Measurements from ENCODE around the gene LHCGR.

DNA sequence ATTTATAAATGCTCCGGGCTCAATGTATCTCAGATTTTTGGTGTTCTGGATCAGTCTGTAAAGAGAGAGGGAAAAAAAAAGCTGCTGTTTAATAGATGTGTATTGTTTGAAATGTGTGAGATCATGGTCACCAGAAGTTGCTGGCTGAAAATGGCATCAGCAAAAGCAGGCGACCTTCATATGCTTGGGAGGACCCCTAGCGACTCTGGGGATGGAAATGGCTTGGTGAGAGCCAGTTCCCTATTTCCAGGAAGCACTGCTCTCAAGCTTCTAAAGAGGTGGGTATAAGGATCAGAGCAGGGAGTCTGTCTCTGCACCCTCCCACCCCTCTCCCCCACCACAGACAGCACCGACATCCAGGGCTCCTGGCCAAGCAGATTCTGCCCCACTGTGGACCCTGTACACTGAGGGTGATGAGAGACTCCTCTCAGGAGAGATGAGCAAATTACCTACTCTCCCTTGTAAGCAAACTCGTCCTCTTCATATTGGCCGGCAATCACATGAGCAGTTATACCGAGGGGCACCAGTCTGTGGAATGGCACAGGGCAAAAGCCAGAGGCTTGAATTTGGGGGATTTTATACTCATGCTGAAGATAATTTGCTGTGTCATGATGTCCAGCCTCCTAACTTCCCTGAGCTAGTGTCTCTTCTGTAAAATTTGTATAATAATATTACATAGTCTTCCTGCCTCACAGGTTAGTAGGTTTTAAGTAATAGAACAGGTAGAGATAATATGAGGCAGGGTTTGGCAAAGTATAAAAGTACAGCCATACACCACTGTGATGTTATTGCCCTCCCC lies 29.6 kb downstream of the LHCGR start:
- TF ChIP-seq TAF1 (IDR thresholded peaks at IDR 0.05; ENCODE audit: borderline replicate concordance, insufficient read depth, low read length) = no peak
- no peak for TF ChIP-seq SIN3A (IDR thresholded peaks at IDR 0.05; ENCODE audit: borderline replicate concordance, insufficient read depth, low read length)

Measured in PFSK-1 (cell line).